ENCODE data around the gene GRK3. TPM values are rescaled to one million over a fixed set of nuclear protein-coding genes. Genes with fewer than 3 reads are reported as not detected.

GRK3 gene
- total RNA-seq, 1 donor from 2014 or later: 7.1 TPM

DNA sequence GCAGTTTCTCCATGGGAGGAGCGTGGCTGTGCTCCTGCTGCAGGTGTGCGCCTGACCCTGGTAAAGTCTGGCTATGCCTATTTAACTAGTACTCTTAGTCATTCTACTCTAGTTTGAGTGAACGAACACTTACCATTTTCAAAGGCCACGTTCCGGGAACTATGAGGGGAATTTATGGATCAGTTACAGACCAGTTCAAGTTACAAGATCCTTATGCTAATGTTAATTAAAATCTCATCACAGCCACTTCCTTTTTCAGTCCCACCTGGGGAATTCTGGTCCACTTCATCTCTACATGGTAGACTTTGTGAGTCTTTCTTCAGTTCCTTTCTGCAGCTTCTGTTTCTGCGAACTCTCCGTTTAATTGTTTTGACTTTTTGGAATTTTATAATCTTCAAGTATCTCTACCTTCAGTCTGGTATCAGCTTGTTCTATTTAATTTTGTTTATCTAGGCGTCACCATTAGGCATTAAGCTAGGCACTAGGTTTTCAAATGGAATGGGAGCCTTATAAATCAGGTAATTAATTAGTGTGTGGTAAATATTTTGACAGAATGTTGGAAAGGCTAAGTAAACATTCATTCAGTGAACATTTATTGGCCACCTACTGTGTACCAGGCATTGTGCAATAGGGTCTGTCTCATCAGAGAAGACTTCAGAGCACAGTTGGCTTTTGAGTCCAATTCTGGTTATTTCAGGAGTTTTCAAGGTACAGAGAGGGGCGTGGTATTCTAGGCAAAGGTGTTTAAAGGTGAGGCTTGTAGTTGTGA, 78.9 kb downstream of the GRK3 start:
- H3K36me3 Mint-ChIP-seq (ENCODE audit: low read depth, unreplicated experiment): peaks cover 6% of the 10 kb centered on the region
- H3K4me1 Mint-ChIP-seq (ENCODE audit: unreplicated experiment): no peaks in the 10 kb centered on the region
- H3K27ac Mint-ChIP-seq (ENCODE audit: unreplicated experiment): no peak overlapping the region
- DNase-seq (ENCODE audit: low spot score): no peak
- no peaks in the 10 kb centered on the region for H3K9me3 Mint-ChIP-seq (ENCODE audit: unreplicated experiment)
- no peak for TF ChIP-seq CTCF (IDR thresholded peaks at IDR 0.05; ENCODE audit: unreplicated experiment)
- no peak overlapping the region for H3K4me3 Mint-ChIP-seq (ENCODE audit: unreplicated experiment)
- H3K27me3 Mint-ChIP-seq (ENCODE audit: unreplicated experiment): peaks cover 1% of the 10 kb centered on the region

DNA sequence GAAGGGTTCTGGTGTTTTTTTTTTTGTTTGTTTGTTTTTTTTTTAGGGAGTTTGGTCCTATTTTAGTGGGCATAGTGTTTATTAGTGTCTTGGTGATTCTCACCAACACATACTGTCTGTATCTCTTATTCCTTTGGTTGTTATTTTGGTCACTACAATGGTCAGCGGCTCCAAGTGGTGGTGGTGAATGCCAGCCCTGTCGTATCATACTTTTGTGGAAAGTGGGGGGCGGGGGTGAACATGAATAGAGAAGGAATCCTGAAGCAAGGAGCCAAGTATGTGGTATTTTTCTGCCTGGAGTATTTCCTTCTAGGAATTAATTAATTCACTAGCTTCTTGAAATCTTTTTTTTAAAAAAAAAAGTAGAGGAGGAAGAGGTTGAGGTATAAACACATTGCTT, 79.6 kb downstream of the GRK3 start:
- DNase-seq (ENCODE audit: low spot score): no peak
- H3K4me1 Mint-ChIP-seq (ENCODE audit: unreplicated experiment): no peaks in the 10 kb centered on the region
- no peaks in the 10 kb centered on the region for H3K36me3 Mint-ChIP-seq (ENCODE audit: low read depth, unreplicated experiment)
- no peak for TF ChIP-seq CTCF (IDR thresholded peaks at IDR 0.05; ENCODE audit: unreplicated experiment)
- H3K4me3 Mint-ChIP-seq (ENCODE audit: unreplicated experiment): no peak overlapping the region
- no peaks in the 10 kb centered on the region for H3K9me3 Mint-ChIP-seq (ENCODE audit: unreplicated experiment)
- H3K27me3 Mint-ChIP-seq (ENCODE audit: unreplicated experiment): peaks cover 1% of the 10 kb centered on the region
- H3K27ac Mint-ChIP-seq (ENCODE audit: unreplicated experiment): no peak overlapping the region

GRCh38 chr22:25645266-25645665, 80.8 kb downstream of the GRK3 start:
- Mint-ChIP-seq H3K27me3 (ENCODE audit: unreplicated experiment) (peaks cover 1% of the 10 kb centered on the region), H3K4me1 (ENCODE audit: unreplicated experiment) (no peaks in the 10 kb centered on the region), H3K27ac (ENCODE audit: unreplicated experiment) (no peak overlapping the region)

GRCh38 chr22:25645964-25646363, 81.5 kb downstream of the GRK3 start:
- H3K27ac Mint-ChIP-seq (ENCODE audit: unreplicated experiment): no peak overlapping the region
- no peak for DNase-seq (ENCODE audit: low spot score)
- H3K9me3 Mint-ChIP-seq (ENCODE audit: unreplicated experiment): no peaks in the 10 kb centered on the region
- no peak overlapping the region for H3K4me3 Mint-ChIP-seq (ENCODE audit: unreplicated experiment)
- H3K27me3 Mint-ChIP-seq (ENCODE audit: unreplicated experiment): peaks cover 1% of the 10 kb centered on the region
- no peaks in the 10 kb centered on the region for H3K36me3 Mint-ChIP-seq (ENCODE audit: low read depth, unreplicated experiment)
- no peaks in the 10 kb centered on the region for H3K4me1 Mint-ChIP-seq (ENCODE audit: unreplicated experiment)
- no peak for TF ChIP-seq CTCF (IDR thresholded peaks at IDR 0.05; ENCODE audit: unreplicated experiment)

More at GRCh38 chr22:25645266-25645665, 80.8 kb downstream of the GRK3 start:
- no peak for DNase-seq (ENCODE audit: low spot score)
- H3K4me3 Mint-ChIP-seq (ENCODE audit: unreplicated experiment): no peak overlapping the region
- no peak for TF ChIP-seq CTCF (IDR thresholded peaks at IDR 0.05; ENCODE audit: unreplicated experiment)
- no peaks in the 10 kb centered on the region for H3K9me3 Mint-ChIP-seq (ENCODE audit: unreplicated experiment)
- no peaks in the 10 kb centered on the region for H3K36me3 Mint-ChIP-seq (ENCODE audit: low read depth, unreplicated experiment)

- DNase-seq (ENCODE audit: low spot score): no peak
- Mint-ChIP-seq H3K4me3 (ENCODE audit: unreplicated experiment) (no peak overlapping the region), H3K9me3 (ENCODE audit: unreplicated experiment) (no peaks in the 10 kb centered on the region), H3K27me3 (ENCODE audit: unreplicated experiment) (peaks cover 1% of the 10 kb centered on the region), H3K36me3 (ENCODE audit: low read depth, unreplicated experiment) (no peaks in the 10 kb centered on the region), H3K4me1 (ENCODE audit: unreplicated experiment) (peaks cover 4% of the 10 kb centered on the region), H3K27ac (ENCODE audit: unreplicated experiment) (no peak overlapping the region)
- no peak for TF ChIP-seq CTCF (IDR thresholded peaks at IDR 0.05; ENCODE audit: unreplicated experiment)
These were observed 86.4 kb downstream of the GRK3 start for GRCh38 chr22:25650833-25651232.

All from endothelial cell (in vitro differentiated cells).